ENCODE measurements around the gene PLEKHM3.

DNA sequence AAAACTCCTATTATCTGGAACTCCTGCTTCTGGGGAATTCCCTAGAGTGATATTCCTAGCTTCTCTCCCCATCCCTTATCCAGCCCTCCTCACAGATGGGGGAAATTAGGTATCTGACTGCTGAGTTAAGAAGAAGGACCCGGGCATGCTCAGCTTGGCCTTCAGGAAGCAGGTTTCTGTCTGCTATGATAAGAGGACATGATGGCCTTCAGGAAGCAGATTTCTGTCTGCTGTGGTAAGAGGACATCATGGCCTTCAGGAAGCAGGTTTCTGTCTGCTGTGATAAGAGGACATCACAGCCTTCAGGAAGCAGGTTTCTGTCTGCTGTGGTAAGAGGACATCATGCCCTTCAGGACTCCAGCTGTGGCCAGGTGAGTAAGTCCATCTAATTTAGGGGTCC, 65.2 kb downstream of the PLEKHM3 start:
- TF ChIP-seq EZH2phosphoT487 (IDR thresholded peaks at IDR 0.05; ENCODE audit: unreplicated experiment) (no peak), POLR2AphosphoS5 (IDR thresholded peaks at IDR 0.05; ENCODE audit: low read depth) (no peak), EZH2 (IDR thresholded peaks at IDR 0.05; ENCODE audit: low read depth, unreplicated experiment) (no peak), ZNF331 (CRISPR knock-in tag; IDR thresholded peaks at IDR 0.05; ENCODE audit: low read depth) (no peak), CREB1 (CRISPR knock-in tag; IDR thresholded peaks at IDR 0.05; ENCODE audit: low read depth) (no peak), JUNB (IDR thresholded peaks at IDR 0.05; ENCODE audit: unreplicated experiment) (no peak)
- TF ChIP-seq, protein P1, sequence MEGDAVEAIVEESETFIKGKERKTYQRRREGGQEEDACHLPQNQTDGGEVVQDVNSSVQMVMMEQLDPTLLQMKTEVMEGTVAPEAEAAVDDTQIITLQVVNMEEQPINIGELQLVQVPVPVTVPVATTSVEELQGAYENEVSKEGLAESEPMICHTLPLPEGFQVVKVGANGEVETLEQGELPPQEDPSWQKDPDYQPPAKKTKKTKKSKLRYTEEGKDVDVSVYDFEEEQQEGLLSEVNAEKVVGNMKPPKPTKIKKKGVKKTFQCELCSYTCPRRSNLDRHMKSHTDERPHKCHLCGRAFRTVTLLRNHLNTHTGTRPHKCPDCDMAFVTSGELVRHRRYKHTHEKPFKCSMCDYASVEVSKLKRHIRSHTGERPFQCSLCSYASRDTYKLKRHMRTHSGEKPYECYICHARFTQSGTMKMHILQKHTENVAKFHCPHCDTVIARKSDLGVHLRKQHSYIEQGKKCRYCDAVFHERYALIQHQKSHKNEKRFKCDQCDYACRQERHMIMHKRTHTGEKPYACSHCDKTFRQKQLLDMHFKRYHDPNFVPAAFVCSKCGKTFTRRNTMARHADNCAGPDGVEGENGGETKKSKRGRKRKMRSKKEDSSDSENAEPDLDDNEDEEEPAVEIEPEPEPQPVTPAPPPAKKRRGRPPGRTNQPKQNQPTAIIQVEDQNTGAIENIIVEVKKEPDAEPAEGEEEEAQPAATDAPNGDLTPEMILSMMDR (conservative IDR thresholded peaks at IDR 0.05; ENCODE audit: low read depth in 2 of 2): no peak
- TF ChIP-seq, protein P2, sequence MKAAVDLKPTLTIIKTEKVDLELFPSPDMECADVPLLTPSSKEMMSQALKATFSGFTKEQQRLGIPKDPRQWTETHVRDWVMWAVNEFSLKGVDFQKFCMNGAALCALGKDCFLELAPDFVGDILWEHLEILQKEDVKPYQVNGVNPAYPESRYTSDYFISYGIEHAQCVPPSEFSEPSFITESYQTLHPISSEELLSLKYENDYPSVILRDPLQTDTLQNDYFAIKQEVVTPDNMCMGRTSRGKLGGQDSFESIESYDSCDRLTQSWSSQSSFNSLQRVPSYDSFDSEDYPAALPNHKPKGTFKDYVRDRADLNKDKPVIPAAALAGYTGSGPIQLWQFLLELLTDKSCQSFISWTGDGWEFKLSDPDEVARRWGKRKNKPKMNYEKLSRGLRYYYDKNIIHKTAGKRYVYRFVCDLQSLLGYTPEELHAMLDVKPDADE (IDR thresholded peaks at IDR 0.05): no peak
- TF ChIP-seq, protein P3, sequence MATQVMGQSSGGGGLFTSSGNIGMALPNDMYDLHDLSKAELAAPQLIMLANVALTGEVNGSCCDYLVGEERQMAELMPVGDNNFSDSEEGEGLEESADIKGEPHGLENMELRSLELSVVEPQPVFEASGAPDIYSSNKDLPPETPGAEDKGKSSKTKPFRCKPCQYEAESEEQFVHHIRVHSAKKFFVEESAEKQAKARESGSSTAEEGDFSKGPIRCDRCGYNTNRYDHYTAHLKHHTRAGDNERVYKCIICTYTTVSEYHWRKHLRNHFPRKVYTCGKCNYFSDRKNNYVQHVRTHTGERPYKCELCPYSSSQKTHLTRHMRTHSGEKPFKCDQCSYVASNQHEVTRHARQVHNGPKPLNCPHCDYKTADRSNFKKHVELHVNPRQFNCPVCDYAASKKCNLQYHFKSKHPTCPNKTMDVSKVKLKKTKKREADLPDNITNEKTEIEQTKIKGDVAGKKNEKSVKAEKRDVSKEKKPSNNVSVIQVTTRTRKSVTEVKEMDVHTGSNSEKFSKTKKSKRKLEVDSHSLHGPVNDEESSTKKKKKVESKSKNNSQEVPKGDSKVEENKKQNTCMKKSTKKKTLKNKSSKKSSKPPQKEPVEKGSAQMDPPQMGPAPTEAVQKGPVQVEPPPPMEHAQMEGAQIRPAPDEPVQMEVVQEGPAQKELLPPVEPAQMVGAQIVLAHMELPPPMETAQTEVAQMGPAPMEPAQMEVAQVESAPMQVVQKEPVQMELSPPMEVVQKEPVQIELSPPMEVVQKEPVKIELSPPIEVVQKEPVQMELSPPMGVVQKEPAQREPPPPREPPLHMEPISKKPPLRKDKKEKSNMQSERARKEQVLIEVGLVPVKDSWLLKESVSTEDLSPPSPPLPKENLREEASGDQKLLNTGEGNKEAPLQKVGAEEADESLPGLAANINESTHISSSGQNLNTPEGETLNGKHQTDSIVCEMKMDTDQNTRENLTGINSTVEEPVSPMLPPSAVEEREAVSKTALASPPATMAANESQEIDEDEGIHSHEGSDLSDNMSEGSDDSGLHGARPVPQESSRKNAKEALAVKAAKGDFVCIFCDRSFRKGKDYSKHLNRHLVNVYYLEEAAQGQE (IDR thresholded peaks at IDR 0.05; ENCODE audit: unreplicated experiment): no peak

Measured in GM23338 (cell line).